Glutamatergic neuron (in vitro differentiated cells): ENCODE results near the gene XRCC1. TPM values are rescaled to one million over a fixed set of nuclear protein-coding genes. Genes with fewer than 3 reads are reported as not detected.

Experiments used
- DNase-seq: peaks from one replicate; pipeline ENCODE4 v3.0.0; 2022
- H3K27ac Mint-ChIP-seq: one replicate; pipeline ENCODE4 v1.8.0; 2020; ENCODE audit warnings: mild to moderate bottlenecking, mixed read lengths, inconsistent platforms; ENCODE audit not compliant: unreplicated experiment
- H3K27me3 Mint-ChIP-seq: one replicate; pipeline ENCODE4 v1.8.0; 2020; ENCODE audit warnings: mild to moderate bottlenecking, moderate library complexity, mixed read lengths, inconsistent platforms; ENCODE audit not compliant: unreplicated experiment
- H3K36me3 Mint-ChIP-seq: one replicate; pipeline ENCODE4 v1.8.0; 2020; ENCODE audit warnings: mild to moderate bottlenecking, mixed read lengths, inconsistent platforms; ENCODE audit not compliant: unreplicated experiment
- H3K4me1 Mint-ChIP-seq: one replicate; pipeline ENCODE4 v1.8.0; 2020; ENCODE audit warnings: mild to moderate bottlenecking, low read depth, mixed read lengths, inconsistent platforms; ENCODE audit not compliant: unreplicated experiment
- H3K4me3 Mint-ChIP-seq: one replicate; pipeline ENCODE4 v1.8.0; 2020; ENCODE audit warnings: mild to moderate bottlenecking, mixed read lengths, inconsistent platforms; ENCODE audit not compliant: unreplicated experiment
- H3K9me3 Mint-ChIP-seq: one replicate; pipeline ENCODE4 v1.8.0; 2020; ENCODE audit warnings: mild to moderate bottlenecking, moderate library complexity, mixed read lengths, inconsistent platforms; ENCODE audit not compliant: unreplicated experiment
- total RNA-seq: library from RNA; stranded (reverse); fragmentation: NEBNext Ultra II Directional; extraction: Animal tissue kit (Norgen Biotek cat#: 25700); gene quantifications from one replicate; pipeline ENCODE4 v1.2.1, GENCODE V29; 2021; ENCODE audit not compliant: unreplicated experiment
- TF ChIP-seq, protein P1 (sequence below): fragments of 200-600 bp; sonication (generic); IDR thresholded peaks from one replicate; pipeline ENCODE4 v1.5.0; 2021; ENCODE audit not compliant: partially characterized antibody, unreplicated experiment

The XRCC1 gene
- total RNA-seq, 1 donor from 2014 or later, result 39.5 TPM

GRCh38 chr19:43532962-43533545, 42.3 kb downstream of the XRCC1 start, which contains the start of gene ZNF575:
Gene ZNF575, plus strand, starts transcription at chr19:43533188. Its CDS starts 1,235 bp downstream, at chr19:43534423.
- peak; percentile 95 for DNase-seq
- Mint-ChIP-seq H3K27me3 (peaks cover 3% of the 10 kb centered on the region), H3K9me3 (peaks cover 6% of the 10 kb centered on the region), H3K4me1 (peaks cover 7% of the 10 kb centered on the region), H3K4me3 (peak within 1 kb of the TSS; percentile 95), H3K36me3 (no peaks in the 10 kb centered on the region), H3K27ac (peak within 1 kb of the TSS; percentile 88)
- TF ChIP-seq, protein P1, sequence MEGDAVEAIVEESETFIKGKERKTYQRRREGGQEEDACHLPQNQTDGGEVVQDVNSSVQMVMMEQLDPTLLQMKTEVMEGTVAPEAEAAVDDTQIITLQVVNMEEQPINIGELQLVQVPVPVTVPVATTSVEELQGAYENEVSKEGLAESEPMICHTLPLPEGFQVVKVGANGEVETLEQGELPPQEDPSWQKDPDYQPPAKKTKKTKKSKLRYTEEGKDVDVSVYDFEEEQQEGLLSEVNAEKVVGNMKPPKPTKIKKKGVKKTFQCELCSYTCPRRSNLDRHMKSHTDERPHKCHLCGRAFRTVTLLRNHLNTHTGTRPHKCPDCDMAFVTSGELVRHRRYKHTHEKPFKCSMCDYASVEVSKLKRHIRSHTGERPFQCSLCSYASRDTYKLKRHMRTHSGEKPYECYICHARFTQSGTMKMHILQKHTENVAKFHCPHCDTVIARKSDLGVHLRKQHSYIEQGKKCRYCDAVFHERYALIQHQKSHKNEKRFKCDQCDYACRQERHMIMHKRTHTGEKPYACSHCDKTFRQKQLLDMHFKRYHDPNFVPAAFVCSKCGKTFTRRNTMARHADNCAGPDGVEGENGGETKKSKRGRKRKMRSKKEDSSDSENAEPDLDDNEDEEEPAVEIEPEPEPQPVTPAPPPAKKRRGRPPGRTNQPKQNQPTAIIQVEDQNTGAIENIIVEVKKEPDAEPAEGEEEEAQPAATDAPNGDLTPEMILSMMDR, result peak; percentile 18

DNA sequence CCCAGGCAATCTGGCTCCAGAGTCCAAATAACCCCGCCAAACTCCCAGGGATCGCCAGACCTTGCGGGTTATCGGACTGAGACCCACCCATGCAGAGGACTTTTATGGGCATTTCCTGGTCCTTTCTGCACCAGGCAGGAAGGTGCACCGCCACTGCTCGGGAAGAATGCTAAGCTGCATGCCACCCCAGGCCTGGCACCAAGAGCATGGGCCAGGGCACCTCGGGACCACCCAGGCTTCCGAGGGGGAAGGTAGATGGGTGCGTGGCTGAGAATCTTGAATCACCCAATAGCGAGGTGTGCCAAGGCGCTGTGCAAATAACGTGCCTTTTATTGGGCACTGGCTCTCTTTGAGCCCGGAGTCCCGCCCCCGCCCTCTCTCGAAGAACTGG, 42.8 kb downstream of the XRCC1 start:
- peak overlapping the region; percentile 95 for H3K4me3 Mint-ChIP-seq
- H3K36me3 Mint-ChIP-seq, result no peaks in the 10 kb centered on the region
- peak overlapping the region; percentile 88 for H3K27ac Mint-ChIP-seq
- H3K9me3 Mint-ChIP-seq, result peaks cover 6% of the 10 kb centered on the region
- DNase-seq, result no peak
- TF ChIP-seq, protein P1, result no peak
- peaks cover 7% of the 10 kb centered on the region for H3K4me1 Mint-ChIP-seq
- H3K27me3 Mint-ChIP-seq, result peaks cover 3% of the 10 kb centered on the region

- Mint-ChIP-seq H3K36me3 (no peaks in the 10 kb centered on the region), H3K27me3 (peaks cover 3% of the 10 kb centered on the region), H3K9me3 (peaks cover 3% of the 10 kb centered on the region), H3K4me1 (peaks cover 3% of the 10 kb centered on the region), H3K4me3 (peak overlapping the region; percentile 20), H3K27ac (no peak overlapping the region)
- no peak for DNase-seq
- TF ChIP-seq, protein P1, result no peak
Measured at GRCh38 chr19:43527860-43528622, 47.3 kb downstream of the XRCC1 start.

DNA sequence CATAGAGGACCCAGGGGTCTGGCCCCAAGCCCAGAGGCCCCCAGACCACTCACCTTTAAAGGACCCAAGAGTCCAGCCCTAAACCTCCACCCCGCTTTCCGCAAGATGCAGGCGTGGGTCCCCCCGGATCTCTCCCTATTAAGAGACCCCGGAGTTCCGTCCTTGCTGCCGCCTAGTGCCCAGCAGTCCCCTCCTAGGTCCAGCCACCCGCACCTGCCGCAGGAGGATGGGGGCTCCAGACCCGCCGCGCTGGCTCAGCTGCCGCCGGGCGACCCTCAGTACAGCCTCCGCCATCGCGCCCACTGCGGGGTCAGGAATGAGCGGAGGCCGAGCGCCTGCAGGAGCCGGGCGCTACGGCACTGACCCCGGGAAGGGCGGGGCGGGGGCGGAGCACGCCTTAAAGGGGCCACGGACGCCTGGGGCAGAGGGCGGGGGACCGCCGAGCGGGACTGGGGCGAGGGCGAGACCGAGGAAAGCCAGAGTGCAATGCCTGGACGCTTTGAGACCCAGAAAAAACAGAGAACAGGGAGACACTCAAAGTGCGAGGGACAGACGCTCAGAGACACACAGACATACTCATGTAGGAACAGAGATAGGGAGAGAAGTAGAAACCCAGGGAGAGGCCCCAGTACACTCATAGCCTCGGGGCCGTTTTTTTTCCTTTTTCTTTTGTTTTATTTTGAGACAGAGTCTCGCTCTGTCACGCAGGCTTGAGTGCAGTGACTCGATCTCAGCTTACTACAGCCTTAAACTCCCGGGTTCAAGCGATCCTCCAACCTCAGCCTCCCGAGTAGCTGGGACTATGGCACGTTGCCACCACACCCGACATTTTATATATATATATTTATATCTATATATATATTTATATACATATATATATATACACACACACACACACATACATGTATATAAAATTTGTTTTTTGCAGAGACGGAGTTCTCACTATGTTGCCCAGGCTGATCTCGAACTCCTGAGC, 48.2 kb downstream of the XRCC1 start, which contains the start of gene ETHE1:
Gene ETHE1, minus strand, starts transcription at position 318 of the 976 bp plus-strand sequence. Its CDS starts 24 bp downstream, at position 294.
- H3K9me3 Mint-ChIP-seq, result peaks cover 2% of the 10 kb centered on the region
- no peaks in the 10 kb centered on the region for H3K36me3 Mint-ChIP-seq
- H3K27me3 Mint-ChIP-seq, result peaks cover 3% of the 10 kb centered on the region
- H3K4me3 Mint-ChIP-seq, result peak within 1 kb of the TSS; percentile 86
- H3K4me1 Mint-ChIP-seq, result peaks cover 3% of the 10 kb centered on the region
- H3K27ac Mint-ChIP-seq, result peak within 1 kb of the TSS; percentile 75
- TF ChIP-seq, protein P1, result no peak
- DNase-seq, result peak; percentile 93
